ENCODE data around the gene CFC1B.
"Not testable (repeated sequence)": the region's sequence is repeated elsewhere in the genome, so short reads cannot be mapped to it uniquely, and the experiment has no call there.

DNA sequence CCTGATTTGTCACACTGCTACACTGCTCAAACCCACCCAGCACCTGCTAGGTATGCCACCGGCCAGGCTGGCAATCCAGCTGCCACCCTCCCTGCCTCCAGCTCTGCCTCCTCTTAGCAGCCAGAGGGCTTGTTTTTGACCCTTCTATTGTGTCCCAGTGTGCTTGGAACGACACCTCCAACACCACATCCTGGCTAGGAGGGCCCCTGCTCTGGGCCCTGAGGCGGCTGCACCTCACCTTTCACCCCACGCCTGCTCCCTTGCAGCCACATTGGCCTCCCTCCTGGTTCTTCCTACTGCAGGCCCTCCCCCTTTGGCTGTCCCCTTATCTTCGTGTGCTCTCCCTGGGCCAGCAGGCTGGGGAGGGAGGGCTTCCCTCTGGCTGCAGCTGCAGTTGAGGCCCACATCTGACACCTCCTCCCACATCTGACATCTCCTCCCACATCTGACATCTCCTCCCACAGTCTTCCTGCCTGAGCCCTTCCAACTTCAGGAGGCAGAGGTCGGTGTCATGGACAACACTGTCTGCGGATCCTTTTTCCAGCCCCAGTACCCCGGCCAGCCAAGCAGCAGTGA, 55.3 kb downstream of the CFC1B start:
- TF ChIP-seq POLR2A (IDR thresholded peaks at IDR 0.05): not testable (repeated sequence)
- TF ChIP-seq, protein P1, sequence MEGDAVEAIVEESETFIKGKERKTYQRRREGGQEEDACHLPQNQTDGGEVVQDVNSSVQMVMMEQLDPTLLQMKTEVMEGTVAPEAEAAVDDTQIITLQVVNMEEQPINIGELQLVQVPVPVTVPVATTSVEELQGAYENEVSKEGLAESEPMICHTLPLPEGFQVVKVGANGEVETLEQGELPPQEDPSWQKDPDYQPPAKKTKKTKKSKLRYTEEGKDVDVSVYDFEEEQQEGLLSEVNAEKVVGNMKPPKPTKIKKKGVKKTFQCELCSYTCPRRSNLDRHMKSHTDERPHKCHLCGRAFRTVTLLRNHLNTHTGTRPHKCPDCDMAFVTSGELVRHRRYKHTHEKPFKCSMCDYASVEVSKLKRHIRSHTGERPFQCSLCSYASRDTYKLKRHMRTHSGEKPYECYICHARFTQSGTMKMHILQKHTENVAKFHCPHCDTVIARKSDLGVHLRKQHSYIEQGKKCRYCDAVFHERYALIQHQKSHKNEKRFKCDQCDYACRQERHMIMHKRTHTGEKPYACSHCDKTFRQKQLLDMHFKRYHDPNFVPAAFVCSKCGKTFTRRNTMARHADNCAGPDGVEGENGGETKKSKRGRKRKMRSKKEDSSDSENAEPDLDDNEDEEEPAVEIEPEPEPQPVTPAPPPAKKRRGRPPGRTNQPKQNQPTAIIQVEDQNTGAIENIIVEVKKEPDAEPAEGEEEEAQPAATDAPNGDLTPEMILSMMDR (IDR thresholded peaks at IDR 0.05): not testable (repeated sequence)
